Superior temporal gyrus (tissue), 1 donor: ENCODE results near the gene EEF1AKMT4.

ENCODE experiments used
- DNase-seq: peaks from one replicate; pipeline ENCODE4 v3.0.0-alpha.2; 2016; ENCODE audit errors: extremely low spot score

Gene EEF1AKMT4

DNA sequence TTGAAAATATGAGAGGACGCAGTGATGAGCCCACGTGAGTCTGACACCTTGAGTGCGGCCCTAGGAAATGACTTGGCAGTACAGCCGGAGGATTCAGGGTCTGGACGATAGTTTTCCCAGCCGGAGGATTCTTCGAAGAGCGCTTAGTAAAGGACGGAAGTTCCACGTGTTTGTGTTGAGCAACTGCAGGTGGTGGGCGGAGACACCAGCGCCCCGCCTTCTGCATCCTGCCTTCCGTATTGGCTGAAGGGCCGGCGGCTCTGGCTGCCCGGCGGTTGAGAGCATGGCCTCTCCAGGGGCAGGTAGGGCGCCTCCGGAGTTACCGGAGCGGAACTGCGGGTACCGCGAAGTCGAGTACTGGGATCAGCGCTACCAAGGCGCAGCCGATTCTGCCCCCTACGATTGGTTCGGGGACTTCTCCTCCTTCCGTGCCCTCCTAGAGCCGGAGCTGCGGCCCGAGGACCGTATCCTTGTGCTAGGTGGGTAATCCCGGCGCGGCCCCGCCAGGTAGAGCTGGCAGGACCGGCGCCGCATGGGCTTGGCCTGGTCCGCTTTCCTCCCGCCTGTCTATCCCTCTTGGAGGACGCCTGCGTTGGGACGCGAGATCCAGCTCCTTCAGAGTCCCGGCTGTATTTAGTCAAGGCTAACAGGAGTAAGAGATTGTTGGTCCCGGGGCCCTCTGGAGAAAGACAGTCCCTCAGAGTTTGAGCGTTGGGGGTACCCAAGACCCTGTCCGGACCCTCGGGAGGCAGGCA, at the start of gene EEF1AKMT4:
TSS of gene EEF1AKMT4 (plus strand) at position 261 of the 755 bp plus-strand sequence. CDS start at position 284, 23 bp downstream.
- DNase-seq = peak; percentile 97

DNA sequence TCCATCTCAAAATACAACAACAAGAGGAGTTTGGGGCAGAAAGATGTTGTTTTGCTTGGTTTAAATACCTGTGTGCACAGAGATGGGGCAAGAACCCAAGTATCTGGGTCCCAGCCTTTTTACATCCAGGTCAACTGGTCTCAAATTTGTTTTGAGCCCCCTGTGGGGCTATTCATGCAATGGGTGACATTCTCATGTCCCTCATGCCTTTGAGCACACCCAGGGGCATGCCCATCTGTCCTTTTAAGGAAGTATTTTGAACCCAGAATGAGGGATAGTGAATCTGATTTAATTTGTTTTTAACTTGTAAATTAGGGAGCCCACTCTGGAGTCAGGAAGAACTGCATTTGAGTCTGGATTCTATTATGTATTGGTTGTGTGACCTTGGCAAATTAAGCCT, 48.6 kb upstream of the EEF1AKMT4 start:
- DNase-seq = no peak

DNA sequence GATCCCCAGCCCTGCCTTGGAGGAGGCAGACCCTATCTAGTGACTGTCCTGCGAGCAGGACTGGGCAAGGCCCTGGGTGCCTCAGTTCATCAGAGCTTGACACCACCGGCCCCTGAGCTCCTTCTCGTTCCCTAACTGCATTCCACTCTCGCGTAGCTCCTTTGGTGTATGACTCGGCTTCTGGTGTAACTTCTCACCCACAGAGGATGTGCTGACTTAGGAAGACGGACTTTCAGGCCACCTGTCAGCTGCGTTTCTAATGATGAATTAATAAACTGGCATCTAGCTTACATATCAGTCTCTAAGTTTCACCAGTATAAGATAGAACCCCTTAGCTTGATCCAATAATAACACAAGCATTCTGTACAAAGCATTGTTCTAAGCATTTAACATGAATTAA, 45.9 kb upstream of the EEF1AKMT4 start:
- DNase-seq = no peak

DNA sequence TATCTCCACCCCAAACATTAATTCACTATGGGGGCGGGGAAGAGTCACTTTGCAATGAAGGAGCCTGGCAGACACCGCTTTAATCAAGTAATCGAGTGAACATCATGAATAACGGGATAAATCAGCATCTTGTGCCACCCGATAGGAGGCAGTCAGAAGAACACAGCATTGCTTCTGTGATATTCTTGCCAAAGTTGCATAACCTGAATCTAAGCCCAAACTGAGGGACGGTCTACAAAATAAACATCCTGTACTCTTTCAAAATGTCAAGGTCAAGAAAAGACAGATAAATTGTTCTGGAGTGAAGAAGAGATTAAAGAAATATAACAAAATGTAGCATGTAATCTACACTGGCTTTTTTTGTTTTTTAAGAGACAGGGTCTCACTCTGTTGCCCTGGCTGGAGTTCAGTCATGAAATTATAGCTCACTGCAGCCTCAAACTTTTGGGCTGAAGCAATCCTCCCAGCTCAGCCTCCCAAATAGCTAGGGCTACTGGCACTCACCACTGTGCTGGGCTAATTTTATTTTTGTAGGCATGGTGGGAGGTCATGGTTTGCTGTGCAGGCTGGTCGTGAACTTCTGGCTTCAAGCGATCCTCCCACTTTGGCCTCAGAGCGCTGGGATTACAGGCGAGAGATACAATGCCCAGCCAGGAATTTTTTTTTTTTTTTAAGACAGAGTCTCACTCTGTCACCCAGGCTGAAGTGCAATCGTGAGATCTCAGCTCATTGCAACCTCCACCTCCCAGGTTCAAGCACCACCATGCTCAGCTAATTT, 40.1 kb upstream of the EEF1AKMT4 start:
- no peak for DNase-seq

DNA sequence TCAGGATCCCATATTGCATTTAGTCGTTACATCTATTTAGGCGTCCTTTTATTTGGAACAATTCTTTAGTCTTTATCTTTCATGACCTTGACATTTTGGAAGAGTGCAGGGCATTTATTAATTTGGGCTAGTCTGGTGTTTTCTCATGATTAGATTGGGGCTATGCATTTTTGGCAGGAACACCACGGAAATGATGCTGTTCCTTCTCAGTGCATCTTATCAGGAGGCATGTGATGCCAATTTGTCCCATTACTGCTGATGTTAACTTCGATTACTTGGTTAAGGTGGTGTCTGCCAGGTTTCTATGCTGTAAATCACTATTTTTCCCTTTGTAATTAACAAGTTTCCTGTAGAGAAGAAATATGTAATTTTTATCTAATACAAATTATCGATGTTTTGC, 38.2 kb upstream of the EEF1AKMT4 start:
- no peak for DNase-seq

DNA sequence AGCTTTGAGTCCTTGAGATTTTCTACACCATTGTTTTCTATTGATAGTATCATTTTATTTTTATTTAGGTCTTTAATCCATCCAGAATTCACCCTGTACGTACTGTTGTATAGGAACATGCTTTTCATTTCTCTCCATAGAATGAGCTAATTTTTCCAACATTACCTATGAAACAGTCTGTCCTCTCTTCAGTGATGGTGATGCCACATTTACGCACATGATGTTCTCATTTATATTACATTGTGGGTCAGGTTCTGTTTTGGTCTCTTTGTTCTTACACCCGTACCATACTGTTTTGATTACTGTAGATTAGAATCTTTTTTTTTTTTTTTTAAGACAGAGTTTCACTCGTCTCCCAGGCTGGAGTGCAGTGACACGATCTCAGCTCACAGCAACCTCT, 37.8 kb upstream of the EEF1AKMT4 start:
- DNase-seq = no peak

DNA sequence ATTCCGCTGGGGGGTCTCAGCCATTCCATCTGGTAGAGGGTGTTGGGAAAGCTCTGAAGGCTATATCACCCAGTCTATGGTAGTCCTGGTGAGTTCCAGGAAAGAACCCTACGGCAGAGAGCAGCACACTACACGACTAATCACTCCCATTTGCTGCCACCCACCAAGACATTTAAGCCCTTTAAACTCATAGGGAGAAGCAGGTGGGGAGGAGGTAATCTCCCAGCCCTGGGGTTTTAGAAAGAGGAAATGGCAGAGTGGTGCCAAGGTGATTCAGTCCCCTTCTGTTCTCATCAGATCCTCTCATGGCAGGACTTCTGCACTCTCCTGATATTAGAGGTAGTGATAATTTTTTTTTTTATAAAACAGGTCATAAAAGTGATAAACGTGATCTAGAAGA, 30.7 kb upstream of the EEF1AKMT4 start:
- DNase-seq = no peak

DNA sequence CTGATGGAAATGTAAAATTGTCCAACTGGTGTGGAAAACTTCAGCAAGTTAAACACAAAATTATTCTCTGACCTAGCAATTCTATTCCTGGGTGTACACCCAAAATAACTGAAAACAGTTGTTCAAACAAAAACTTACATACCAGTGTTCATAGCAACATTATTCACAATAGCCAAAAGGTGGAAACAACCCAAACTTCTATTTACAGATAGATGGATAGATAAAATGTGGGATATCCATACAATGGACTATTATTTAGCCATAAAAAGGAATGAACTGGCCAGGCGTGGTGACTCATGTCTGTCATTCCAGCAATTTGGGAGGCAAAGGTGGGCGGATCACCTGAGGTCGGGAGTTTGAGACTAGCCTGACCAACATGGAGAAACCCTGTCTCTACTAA, 27.0 kb upstream of the EEF1AKMT4 start:
- DNase-seq = no peak

DNA sequence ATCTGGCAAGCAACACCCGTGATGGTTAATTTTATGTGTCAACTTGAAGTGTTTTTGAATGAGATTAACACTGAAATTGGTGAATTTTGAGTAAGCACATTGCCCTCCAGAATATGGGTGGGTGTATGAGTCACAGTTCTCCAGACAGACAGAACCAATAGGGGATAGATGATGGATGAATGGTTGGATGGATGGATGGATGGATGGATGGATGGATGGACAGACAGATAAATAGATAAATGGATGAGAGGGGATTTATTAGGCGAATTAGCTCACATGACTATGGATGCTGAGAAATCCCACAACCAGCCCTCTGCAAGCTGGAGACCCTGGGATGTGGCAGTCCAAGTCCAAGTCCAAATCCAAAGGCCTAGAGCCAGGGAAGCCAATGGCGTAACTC, 25.5 kb upstream of the EEF1AKMT4 start:
- no peak for DNase-seq

DNA sequence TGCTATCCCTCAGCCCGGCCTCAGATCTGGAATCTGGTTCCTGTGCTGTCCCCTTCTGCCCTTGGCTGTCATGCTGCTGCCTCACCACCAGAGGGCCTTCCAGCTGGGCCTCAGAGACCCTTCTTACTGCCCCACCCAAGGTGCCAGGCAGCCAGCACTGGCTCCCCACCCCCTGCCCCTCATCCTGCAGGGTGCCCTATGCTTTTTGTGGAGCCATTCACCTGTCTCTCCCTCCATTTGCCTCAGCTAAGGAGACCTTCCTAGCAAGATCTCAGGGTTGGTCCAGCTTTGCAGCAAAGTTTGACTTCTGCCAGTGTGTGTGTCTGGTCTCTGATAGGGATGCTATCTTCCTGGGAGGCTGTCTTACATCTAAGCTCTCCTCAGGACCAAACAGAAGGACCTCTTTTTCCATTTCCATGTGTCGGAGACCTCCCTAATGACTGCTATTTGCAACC, 22.0 kb upstream of the EEF1AKMT4 start:
- no peak for DNase-seq

DNA sequence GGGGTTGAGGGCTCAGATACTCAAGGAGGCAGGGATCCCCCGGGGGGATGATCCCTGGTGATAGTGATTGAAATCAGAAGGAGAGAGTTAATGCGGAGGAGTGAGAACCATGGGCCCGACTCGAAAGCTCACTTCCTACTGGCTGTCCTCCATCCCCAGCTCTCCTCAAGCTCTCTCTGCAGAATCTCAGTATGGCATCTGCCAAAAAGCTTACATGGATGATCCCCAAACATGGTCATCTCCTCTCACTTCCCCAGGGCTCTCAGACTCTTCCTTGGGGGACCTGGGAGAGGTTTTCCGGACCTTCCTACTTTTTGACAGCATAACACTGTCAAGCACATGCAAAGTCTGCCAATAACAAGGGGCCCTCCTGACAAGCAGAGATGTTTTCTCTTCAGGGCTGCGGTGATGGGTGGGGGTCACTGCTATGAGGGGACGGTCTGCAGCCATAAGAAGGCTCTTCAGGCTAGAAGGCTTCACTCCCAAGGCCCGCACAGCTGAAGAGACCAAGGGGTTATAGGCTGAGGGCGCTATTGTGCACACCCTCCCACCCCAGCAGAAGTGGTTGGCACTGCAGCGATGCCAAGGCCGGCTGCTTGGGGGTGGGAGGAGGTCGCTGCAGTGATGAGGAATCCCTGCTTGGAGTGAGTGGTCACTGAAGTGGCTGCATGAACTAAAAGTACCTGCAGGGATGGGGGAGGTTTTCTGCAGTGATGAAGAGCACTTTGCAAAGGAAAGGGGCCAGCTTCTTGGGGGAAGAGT, 20.9 kb upstream of the EEF1AKMT4 start:
- DNase-seq = no peak

DNA sequence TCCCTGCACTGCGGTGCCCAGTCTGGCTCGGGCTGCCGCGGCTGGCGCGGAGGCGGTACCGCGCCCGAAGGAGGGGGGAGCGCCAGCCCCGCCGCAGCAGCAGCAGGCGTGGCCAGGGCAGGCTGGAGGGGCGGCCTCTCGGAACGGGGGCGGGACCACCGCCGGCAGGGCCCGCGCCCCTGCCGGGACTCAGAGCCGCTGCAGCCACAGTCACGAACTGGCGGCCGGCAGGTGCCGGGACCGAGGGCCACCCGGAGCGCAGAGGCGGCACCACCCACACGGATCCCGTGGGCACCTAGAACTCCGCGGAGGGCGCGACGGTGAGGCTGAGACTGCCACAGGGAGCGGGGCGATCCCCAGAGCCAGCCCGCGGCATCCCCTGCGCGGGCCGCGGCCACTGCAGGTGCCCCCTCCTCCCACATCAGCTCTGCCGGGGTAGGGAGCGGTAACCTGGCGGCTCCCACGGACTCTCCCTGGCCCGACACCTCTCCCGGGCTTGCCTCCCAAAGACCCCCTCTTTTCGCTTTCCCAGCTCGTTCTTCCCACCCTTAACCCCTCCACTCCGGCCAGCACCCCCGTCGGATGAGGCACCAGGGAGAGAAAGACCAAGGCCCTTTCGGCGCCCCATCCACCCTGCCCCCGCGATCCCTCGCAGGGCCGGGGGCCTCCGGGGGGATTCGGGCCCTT, 19.9 kb upstream of the EEF1AKMT4 start, which contains the start of gene VWA5B2:
TSS of gene VWA5B2 (plus strand) at position 192 of the 687 bp plus-strand sequence. CDS start 944 bp downstream, outside the sequence.
- DNase-seq = peak; percentile 30

DNA sequence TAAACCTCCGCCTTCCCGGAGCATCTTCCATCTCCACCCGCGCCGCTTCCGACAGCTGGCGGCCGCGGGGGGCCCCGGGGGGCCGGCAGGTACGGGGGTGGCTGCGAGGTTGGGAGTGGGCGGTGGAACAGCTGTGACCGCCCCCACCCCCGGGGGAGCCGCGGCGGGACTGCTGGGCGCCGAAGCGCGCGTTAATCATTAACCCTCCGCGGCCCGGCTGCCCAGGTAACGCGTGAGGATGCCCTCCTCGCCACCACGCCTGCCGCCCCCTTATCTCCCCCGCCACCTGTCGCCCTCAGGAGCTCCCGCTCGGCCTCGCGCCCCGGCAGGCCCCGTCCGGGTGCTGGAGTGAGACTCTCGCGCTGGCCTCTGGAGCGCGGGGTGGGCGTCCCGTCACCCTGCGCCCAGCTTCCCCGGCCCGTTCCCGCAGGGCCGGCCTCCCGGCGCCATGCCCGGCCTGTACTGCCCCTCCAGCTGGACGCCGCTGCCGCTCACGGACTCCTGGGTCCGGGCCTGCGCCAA, 19.3 kb upstream of the EEF1AKMT4 start:
- DNase-seq = no peak

DNA sequence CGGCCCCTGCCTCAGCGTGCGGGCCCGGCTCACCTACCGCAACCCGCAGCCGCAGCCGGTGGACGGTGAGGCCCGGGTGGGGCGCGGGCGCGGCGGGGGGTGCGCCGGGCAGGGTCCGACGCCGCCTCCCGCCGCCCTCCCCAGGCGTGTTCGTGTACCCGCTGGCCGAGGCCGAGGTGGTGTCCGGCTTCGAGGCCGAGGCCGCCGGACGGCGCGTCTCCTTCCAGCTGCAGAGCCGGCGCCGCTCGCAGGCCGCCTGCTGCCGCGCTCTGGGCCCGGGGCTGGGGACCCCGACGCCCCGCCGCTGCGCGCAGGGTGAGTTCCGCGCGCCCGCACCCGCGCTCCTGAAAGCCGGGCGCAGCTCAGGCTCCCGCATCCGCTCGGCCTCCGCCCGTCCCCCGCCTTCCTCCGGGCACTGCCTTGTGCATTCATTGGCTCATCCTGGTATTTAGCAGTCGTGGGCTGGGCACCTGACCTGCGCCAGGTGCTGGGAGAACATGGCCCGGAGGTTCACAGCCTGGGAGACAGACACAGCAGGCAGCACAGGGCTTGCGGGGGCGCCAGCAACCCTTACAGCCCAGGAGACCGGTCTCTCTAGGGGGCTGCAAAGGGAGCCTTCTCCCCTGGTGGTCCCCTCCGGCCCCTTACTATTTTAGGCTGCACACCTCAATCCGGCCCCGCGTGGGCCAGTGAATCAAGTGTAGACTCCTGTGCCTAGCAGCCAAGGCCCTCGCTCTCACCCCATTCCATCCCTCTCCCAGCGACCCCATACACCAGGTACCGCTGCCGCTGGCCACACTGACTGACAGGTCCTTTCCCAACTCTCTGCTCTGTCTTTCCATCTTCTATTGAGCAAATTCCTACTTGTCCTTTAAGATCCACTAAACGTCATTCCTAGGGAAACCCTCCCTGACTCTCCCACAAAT, 18.6 kb upstream of the EEF1AKMT4 start:
- DNase-seq = no peak

DNA sequence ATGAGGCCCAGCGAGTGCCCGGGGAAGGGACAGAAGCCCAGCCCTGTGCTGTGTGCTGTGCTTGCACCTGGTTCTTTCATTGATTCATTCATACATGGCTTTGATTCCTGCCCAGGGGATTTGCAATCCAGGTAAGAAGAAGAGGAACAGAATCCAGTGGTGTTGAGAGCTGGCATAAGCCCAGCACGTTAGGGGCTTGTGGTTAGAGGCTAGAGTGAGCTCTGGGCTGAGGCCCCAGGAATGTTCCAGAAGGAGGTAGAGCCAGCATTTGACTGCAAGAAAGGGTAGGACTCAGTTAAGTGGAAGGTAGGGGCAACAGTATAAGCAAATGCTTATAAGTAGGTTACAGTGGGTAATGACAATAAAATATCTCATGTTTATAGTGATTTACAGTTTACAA, 17.8 kb upstream of the EEF1AKMT4 start:
- DNase-seq = no peak

DNA sequence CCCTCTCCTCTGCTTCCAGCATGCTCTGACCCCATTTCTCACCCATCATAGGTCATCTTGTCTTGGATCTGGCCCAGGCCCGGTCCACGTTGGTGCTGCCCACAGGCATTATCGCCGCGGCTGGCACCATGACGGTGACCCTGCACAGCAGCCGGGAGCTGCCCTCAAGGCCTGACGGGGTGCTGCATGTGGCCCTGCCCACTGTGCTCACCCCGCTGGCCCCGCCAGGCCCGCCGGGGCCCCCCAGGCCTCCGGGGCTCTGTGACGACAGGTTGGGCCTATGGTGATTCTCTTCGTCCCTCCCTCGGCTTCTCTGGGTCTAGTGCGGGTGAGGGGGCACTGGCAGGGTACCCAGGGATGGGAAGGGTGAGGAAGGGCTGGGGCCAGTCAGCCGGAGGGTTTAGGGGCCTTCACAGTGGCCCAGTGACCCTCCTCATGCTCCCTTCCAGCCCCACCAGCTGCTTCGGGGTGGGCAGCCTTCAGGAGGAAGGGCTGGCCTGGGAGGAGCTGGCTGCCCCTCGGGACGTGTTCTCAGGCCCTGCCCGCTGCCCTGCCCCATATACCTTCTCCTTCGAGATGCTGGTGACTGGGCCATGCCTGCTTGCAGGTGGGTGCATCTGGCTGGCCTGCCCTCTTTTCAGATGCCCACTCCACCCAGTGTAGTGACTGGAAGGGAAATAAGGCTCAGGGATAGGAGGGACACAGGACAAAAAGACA, 16.2 kb upstream of the EEF1AKMT4 start:
- no peak for DNase-seq

DNA sequence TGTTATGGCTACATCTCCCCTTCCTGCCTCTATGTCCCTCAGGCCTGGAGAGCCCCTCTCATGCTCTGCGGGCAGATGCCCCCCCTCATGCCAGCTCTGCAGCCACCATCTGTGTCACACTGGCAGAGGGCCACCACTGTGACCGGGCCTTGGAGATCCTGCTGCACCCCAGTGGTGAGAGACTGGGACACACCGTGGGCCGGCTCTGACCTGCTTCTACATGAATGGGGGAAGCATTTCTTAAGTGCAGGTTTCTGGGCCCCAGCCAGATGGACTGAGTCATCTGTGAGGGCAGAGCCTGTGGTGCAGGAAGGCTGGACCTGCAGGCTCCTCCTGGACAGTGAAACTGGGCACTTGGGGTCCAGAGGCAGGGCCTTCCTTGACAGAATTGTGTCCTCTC, 15.2 kb upstream of the EEF1AKMT4 start:
- peak; percentile 67 for DNase-seq

DNA sequence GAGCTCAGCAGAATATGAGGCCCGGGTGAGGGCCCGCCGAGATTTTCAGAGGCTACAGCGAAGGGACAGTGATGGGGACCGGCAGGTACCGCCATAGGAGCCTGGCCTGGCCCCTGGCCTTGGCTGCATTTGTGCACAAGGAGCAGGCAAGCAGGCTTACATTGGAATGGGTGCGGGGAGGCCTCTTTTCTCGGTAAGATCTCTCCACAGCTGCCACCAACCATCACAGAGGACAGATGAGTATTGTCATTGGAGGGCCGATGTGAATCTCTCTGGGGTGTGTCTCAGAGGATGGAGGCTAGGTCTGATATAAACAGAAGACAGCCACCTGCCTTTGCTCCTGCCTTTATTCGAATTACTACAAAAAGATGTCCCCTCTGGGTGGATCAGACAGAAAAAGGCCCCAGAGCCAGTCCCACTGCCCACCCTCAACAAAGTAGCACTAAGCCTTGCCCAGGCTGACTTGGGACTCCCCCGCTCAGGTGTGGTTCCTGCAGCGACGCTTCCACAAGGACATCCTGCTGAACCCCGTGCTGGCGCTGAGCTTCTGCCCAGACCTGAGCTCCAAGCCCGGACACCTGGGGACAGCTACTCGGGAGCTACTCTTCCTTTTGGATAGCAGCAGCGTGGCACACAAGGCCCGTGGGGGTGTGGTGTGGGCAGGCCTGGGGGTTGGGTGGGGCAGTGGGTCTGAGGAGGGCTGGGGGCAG, 14.6 kb upstream of the EEF1AKMT4 start:
- DNase-seq = no peak
